NCI-H187 (cell line): ENCODE measurements around the gene SERPINA9.
"Not testable (repeated sequence)": the region's sequence is repeated elsewhere in the genome, so short reads cannot be mapped to it uniquely, and the experiment has no call there.

Source experiments
- DNase-seq, 2 experiments: peaks; one replicate each; lab custom pipeline; 2025; lab: John Stamatoyannopoulos, UW

Gene SERPINA9

GRCh38 chr14:94486883-94487282, 10.9 kb upstream of the SERPINA9 start:
- no peak for DNase-seq

GRCh38 chr14:94485944-94486841, 10.2 kb upstream of the SERPINA9 start:
- no peak for DNase-seq

GRCh38 chr14:94484481-94484880, 8.5 kb upstream of the SERPINA9 start:
- DNase-seq = no peak

- no peak for DNase-seq
Measured at GRCh38 chr14:94483729-94484275, 7.8 kb upstream of the SERPINA9 start.

GRCh38 chr14:94483071-94483451, 7.1 kb upstream of the SERPINA9 start:
- DNase-seq = no peak

- not testable (repeated sequence) for DNase-seq
Measured at GRCh38 chr14:94482132-94483070, 6.4 kb upstream of the SERPINA9 start.

- no peak for DNase-seq
Measured at GRCh38 chr14:94481468-94482131, 5.6 kb upstream of the SERPINA9 start.

GRCh38 chr14:94480809-94481208, 4.8 kb upstream of the SERPINA9 start:
- DNase-seq = no peak

- no peak for DNase-seq
Measured at GRCh38 chr14:94478420-94478819, 2.4 kb upstream of the SERPINA9 start.

- no peak for DNase-seq
Measured at GRCh38 chr14:94474581-94475031, 1.4 kb downstream of the SERPINA9 start.

- no peak for DNase-seq
Measured at GRCh38 chr14:94473666-94474410, 2.2 kb downstream of the SERPINA9 start.

- no peak for DNase-seq
Measured at GRCh38 chr14:94472842-94473241, 3.2 kb downstream of the SERPINA9 start.

GRCh38 chr14:94471045-94471444, 5.0 kb downstream of the SERPINA9 start:
- no peak for DNase-seq

GRCh38 chr14:94470311-94470710, 5.7 kb downstream of the SERPINA9 start:
- DNase-seq = no peak

GRCh38 chr14:94469261-94469660, 6.7 kb downstream of the SERPINA9 start:
- DNase-seq = no peak

- no peak for DNase-seq
Measured at GRCh38 chr14:94467728-94468520, 8.1 kb downstream of the SERPINA9 start.

GRCh38 chr14:94466706-94467370, 9.2 kb downstream of the SERPINA9 start:
- no peak for DNase-seq

GRCh38 chr14:94465042-94465441, 11.0 kb downstream of the SERPINA9 start:
- no peak for DNase-seq

GRCh38 chr14:94464290-94464689, 11.7 kb downstream of the SERPINA9 start:
- no peak for DNase-seq
